Activated T-cell treated with anti-CD3 and anti-CD28 coated beads for 24 hours (primary cell): Measurements from ENCODE around the gene ATP2A2.
"Not testable (repeated sequence)": the region's sequence is repeated elsewhere in the genome, so short reads cannot be mapped to it uniquely, and the experiment has no call there.

Experiments used
- DNase-seq: peaks from one replicate; pipeline ENCODE4 v3.0.0-alpha.2; 2020; ENCODE audit warnings: low read depth

Gene ATP2A2

DNA sequence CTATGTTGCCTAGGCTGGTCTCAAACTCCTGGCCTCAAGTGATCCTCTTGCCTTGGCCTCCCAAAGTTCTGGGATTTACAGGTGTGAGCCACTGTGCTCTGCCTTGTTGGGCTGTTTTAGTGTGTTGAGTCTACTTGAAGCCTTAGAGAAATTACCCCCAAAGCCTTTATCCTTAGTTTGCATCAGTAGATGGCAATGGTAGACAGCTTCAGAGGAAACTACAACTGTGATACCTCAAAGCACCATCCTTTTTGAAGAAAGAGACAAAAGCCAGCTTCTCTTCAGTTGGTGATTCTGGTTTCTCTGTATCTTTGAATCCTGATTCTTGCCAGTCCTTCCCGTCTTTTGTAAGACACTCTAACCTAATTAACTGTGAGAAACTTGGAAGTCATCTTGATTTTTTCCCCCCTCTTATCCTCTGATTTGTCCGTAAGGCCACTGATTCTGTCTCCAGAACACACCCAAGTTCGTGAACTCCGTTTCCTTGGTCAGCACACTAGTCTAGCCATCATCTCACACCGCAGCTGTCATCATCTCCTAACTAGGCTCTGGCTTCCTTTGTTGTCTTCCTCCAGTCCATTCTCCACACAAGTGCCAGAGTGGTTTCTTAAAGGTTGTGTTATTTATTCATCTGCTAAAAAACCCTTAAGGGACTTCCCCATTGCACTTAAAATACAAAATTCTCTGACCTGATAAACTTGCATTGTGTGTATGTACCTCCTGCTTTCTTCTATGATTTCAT lies 20.2 kb downstream of the ATP2A2 start:
- DNase-seq = no peak

DNA sequence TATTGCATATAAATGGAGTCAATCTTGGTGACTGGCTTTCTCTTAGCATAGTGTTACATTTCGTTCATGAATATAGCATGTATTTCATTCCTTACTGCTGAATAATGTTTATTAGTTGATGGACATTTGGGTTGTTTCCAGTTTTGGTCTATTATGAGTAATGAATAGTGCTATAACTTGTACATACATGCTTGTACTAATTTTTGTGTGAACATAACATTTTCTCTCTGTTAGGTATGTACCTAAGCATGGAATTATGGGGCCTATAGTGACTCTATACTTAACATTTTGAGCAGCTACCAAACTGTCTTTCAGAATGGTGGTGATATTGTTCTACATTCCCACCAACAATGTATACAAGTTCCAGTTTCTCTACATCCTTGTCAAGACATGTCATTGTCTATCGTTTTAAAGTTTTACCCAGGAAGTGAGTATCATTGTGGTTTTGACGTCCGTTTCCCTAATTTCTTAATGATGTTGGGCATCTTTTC lies 23.1 kb downstream of the ATP2A2 start:
- DNase-seq = no peak

DNA sequence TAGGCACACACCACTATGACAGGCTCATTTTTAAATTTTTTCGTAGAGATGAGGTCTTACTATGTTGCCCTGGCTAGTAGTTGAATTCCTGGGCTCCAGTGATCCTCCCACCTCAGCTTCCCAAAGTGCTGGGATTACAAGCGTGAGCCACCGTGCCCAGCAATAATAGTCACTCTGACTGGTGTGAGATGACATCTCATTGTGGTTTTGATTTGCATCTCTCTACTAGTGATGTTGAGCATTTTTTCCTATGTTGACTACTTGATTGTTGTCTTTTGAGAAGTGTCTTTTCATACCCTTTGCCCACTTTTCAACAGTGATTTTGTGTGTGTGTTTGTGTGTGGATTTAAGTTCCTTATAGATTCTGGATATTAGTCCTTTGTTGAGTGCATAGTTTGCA lies 26.3 kb downstream of the ATP2A2 start:
- DNase-seq = no peak

DNA sequence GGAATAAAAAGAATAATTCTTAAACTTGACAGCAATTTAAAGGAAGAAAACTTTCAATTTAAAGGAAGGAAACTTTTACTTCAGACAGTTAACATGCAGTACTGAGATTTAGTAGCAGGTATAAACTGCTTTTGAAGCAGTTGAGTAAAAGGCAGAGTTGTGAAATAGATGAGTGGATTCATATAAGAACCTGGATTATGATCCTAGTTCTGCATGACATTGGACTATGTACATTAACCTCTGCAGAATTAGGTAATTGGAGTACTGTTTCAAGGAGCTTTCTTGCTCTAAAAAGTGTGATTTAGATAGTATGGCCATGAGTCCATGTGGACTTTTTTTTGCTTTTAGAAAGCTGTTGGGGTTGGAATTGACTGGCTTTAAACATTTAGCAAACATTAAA lies 29.7 kb downstream of the ATP2A2 start:
- no peak for DNase-seq

DNA sequence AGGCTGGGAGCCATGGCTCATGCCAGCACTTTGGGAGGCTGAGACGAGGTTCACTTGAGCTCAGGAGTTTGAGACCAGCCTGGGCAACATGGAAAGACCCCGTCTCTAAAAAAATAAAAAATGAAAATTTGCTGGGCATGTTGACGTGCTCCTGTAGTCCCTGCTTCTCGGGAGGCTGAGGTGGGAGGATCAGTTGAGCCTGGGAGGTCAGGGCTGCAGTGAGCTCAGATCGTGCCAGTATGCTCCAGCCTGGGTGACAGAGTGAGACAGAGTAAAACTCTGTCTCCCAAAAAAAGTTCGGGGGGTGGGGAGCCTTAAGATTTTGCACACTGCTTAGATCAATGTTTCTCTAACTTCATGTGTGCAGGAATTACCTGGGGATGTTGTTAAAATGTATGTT lies 30.9 kb downstream of the ATP2A2 start:
- DNase-seq = no peak

DNA sequence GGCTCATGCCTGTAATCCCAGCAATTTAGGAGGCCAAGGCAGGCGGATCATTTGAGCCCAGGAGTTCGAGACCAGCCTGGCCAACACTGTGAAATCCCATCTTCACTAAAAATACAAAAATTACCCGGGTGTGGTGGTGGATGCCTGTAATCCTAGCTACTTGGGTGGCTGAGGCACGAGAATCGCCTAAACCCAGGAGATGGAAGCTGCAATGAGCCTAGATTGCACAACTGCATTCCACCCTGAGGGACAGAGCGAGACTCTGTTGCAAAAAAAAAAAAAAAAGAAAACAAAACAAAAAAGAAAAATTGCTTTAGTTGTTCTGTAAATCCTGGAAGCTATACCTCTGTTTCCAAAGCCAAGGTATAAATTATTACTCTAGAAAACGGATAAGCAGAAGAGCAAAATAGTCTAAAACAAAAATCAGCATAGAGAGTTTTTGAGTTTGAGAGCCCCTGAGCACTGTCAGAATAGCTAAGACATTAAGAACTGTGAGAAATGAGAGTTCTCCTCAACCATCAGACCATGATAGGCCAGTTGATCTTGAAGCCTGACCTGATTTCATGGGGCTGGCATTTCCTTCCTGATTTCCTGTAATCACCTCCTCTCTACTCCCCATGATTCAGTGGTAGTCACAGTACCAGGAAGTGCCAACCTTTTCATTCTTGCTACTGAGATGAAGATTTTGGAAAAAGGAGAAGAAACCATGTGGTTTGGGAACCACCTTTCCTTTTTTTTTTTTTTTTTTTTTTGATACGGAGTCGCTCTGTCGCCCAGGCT lies 31.7 kb downstream of the ATP2A2 start:
- no peak for DNase-seq

DNA sequence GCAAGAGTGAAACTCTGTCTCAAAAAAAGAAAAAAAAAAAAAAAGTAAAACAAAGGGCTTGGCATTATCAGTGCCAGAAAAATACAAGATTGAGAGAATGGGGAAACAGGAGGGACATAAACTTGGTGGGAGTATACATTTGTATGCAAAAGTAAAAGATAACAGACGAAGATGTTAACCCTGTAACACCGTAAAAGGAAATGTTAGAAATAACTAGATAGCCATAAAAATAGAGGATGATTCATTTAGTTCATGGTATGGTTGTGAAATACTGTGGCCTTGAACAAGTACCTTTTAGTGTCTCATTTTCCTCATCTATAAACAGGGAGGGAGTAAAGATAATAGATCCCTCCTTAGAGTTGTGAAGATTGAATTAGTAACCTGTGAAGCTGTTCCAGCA lies 33.3 kb downstream of the ATP2A2 start:
- DNase-seq = no peak

DNA sequence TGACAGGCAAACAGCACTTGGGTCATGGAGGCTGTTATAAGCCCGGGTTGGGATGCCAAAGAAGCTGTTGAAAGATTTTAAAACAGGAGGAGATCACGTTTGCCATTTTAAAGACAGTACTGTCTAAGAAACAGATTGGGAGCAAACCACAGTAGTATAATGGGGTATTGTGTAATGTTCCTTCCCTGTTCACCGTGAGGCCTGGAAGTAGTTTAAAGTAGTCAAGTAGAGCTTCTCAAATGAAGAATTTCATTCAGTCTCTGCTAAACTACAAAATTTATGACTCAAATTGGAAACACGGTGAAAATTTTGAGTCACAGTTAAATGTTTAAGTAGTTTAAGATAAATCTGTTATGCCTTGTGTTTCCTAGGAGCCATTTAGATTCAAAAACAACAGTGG lies 35.8 kb downstream of the ATP2A2 start:
- no peak for DNase-seq

DNA sequence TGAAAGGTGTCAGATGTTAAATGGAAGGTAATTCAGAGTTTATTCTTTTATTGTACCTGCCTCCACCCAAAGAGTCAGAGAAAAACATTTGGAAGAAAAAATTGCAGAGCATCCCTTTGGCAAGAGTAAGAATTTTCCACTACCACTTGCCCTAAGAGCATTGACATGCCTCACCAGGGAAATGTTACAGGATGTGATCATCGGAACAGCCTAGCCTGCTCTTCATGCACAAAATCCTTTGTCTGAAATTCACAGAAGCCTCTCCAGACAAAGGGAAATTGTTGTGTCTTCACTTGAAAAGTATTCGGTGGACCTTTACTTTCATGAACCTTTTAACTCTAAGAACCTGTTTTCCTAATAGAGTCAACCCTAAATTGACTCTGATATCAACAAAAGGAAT lies 36.9 kb downstream of the ATP2A2 start:
- no peak for DNase-seq

DNA sequence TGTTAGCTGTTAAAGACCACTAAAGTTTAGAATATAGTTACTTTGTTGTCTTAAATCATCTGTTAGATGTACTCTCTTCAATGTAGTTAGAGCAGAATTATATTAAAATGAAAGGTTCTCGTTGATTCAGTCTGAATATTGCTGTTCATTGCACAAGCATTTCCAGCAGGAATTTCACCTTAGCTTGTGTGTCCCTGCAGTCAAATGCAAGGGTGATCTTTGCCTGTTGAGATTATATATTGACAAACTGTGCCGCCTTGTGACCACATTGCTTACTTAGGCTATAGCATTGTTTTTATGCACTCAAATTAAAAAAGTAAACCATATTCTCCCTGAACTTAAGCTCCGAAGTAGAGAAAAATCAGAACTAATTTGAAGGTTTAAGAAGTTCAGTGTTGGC lies 39.5 kb downstream of the ATP2A2 start:
- DNase-seq = no peak

DNA sequence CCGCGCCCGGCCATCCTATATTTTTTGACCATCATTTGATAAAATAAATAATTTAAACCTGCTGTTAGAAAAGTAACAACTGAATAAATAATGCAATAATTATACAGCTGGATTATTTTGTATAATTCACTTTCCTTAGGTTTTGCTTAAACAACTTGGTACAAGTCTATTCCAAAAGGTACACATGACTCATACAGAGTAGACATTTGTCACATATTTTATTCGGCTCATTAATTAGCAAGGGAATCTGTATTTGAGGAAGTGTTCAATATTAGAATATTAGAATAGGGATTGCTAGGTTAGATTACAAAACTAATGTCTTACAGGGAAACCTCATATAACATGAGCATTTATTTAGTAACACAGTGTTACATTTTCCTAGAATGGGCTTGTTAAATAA lies 48.7 kb downstream of the ATP2A2 start:
- no peak for DNase-seq

DNA sequence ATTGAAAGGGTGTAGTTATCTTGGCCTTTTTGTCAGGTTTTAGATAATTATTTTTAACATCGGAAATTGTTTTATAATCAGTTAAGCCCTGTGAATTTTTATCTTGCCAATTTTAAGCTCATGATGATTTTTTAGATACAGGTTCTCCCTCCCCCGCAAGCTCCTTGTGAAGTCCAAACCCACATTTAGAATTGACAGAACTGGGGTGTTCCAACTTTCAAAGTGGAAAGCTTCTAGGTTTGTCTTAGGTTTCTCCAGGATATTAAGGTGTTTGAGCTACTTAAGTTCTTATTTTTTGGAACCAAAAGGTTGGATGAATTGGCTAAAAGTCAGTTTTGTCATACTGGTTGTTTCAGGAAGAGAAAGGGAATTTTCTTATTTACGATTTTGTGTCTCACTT lies 49.1 kb downstream of the ATP2A2 start:
- no peak for DNase-seq

DNA sequence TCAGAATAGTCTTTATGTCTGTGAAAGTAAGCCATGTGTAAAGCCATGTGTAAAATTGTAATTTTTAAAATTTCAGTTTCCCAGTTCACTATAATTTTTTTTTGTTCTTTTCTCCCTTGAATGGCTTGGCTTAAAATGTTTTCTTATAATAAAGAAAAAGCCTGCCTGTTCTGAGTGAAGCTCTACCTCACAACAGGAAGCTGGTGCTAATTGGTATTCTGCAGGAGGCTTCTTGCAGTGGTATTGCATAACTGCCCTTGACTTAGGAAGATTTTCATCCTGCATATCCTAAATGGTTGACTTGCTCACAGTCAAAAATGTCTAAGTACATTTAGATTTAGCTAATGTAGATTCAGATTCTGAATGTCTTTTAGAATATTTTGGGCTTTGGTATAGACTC lies 49.5 kb downstream of the ATP2A2 start:
- DNase-seq = no peak

DNA sequence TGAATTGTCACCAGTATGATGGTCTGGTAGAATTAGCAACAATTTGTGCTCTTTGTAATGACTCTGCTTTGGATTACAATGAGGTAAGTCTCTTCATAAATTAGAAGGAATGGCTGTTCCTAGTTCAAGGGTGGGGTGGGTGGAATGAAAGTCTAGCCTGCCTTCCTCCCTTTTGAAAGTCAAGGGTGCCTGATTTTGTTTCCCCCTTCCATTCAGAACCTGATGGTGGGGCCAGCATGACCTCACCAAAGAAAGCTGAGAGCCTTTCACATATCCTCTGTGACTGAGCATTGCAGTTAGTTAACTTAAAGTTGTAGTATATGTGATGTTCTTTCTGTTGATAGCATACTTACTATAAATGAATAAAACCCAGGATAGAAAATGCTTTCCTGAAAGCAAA lies 52.2 kb downstream of the ATP2A2 start:
- DNase-seq = no peak

DNA sequence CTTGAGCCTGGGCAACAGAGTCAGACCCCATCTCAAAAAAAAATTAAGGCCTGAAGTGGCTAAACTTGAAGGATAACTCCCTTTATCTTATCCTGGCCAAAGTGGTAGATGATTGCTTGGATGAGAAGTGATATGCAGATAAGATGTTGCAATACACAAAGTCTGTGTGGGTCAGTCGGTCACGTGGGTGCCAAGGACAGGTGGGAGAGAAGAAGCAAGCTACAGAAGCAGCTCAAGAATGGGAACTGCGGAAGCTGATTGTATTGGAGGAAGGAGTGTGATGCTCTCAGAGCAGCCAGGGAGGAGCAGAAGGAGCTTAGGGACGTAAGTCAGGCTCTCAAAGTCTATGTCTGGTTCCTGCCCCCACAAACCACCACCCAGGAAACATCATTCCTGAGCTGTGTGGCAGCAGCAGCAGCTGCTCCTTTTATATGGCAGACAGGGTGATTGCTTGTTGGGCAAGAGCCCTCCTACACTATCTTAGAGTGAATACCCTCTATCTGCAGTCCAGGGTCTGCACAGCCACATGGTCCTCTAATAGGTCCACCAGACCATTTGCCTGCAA lies 54.5 kb downstream of the ATP2A2 start:
- no peak for DNase-seq

DNA sequence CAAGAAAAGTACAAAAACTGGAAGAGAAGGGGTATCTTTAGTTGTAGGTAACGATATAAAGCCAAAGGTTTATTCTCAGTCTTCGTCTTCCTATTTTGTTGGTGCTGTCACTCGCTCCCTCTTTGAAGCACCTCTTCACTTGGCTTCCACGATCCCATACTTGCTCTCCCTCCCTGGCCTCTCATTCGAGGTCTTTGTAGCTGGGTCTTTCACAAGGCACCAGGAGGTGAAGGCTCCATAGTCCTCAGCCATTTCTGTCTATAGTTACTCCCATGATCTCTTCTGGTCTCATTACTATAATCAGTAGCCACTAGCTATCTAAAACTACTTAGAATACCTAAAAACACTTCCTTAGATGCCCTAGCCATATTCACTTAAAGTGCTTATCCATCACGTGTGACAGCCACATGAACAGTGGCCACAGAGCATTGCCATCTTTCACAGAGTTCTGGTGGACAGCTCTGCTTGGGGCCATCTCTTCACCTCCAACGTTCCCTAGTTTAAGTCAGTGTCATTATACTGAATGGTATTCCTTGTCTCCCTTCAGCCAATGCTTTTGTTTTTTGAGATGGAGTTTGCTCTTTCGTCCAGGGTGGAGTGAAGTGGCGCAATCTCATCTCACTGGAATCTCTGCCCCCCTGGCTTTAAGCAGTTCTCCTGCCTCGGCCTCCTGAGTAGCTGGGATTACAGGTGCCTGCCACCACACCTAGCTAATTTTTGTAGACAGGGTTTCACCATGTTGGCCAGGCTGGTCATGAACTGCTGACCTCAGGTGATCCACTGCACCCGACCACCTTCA lies 57.1 kb downstream of the ATP2A2 start:
- no peak for DNase-seq

DNA sequence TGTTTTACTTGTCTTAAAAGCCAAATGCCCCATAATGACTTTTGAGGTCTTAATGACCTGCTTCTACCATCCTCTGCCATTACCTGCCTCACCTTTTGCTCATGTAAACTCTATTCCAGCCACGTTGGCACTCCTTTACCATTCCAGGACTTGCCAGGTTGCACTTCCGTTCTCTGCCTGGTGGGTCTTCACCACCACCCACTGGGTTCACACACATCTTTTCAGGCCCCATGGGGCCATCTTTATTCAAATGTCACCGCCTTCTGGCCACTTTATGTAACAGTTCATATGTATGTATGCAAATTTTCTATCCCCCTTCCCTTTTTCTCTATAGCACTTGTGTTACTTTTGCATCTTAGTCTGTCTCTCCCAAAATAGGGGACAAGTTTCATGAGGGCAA lies 57.7 kb downstream of the ATP2A2 start:
- no peak for DNase-seq

DNA sequence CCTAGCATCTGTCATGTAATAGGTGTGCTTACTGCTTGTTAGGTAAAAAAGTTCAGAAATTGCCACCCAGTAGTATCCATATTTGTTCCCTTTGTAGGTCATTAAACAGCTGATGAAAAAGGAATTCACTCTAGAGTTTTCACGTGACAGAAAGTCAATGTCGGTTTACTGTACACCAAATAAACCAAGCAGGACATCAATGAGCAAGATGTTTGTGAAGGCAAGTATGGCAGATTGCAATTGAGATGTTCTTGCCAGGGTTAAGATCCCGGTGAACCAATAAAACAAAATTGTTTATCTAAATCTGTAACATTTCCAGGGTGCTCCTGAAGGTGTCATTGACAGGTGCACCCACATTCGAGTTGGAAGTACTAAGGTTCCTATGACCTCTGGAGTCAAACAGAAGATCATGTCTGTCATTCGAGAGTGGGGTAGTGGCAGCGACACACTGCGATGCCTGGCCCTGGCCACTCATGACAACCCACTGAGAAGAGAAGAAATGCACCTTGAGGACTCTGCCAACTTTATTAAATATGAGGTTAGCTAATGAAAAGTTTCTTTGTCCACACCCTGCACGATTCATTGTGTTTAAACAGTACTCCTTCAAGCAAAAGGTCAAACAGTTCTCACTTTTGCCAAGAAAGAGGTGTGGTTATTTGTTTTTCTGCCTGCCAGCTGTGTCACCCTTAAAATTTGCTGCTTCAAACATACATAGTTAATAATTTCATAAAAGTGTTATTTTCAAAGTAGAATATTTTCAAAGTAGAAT lies 58.3 kb downstream of the ATP2A2 start:
- DNase-seq = no peak

DNA sequence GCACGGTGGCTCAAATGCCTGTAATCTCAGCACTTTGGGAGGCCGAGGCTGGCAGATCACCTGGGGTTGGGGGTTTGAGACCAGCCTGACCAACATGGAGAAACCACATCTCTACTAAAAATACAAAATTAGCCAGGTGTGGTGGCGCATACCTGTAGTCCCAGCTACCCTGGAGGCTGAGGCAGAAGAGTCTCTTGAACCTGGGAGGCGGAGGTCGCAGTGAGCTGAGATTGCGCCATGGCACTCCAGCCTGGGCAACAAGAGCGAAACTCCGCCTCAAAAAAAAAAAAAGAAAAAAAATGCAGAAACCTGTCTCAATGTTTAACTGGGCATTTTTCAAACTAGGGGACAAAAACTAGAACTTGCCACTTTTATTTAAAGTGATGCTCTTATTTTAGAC lies 59.2 kb downstream of the ATP2A2 start:
- DNase-seq = not testable (repeated sequence)

DNA sequence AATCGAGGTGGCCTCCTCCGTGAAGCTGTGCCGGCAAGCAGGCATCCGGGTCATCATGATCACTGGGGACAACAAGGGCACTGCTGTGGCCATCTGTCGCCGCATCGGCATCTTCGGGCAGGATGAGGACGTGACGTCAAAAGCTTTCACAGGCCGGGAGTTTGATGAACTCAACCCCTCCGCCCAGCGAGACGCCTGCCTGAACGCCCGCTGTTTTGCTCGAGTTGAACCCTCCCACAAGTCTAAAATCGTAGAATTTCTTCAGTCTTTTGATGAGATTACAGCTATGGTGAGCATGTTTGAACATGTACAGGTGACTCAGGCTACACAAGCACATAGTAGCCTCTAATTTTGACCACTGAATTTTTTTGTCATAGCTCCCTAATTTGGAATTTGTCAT lies 59.7 kb downstream of the ATP2A2 start:
- no peak for DNase-seq

DNA sequence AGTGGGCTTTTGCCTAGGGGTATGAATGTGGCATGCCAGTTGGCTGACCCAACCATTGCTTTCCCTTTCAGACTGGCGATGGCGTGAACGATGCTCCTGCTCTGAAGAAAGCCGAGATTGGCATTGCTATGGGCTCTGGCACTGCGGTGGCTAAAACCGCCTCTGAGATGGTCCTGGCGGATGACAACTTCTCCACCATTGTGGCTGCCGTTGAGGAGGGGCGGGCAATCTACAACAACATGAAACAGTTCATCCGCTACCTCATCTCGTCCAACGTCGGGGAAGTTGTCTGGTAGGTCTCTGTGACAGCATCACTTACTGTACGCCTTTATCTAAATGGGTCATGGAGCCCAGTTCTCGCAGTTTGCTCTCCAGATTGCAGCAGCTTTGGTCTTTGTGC lies 61.1 kb downstream of the ATP2A2 start:
- no peak for DNase-seq

DNA sequence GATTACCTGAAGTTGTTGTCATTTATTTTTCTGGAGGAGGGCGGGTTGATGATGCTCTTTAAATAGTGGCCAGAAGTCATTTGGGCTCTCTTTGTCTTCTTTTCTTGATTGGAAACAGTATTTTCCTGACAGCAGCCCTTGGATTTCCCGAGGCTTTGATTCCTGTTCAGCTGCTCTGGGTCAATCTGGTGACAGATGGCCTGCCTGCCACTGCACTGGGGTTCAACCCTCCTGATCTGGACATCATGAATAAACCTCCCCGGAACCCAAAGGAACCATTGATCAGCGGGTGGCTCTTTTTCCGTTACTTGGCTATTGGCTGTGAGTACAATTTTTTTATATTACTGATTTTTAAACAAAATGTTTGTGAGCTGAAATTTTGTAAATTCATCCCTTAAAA lies 62.1 kb downstream of the ATP2A2 start:
- DNase-seq = no peak
